HG03520 (cell line): Measurements from ENCODE around the gene NOP10.
A peak's percentile ranks its signal among the peaks of the same experiment; 100 is the strongest.
"Not testable (repeated sequence)": the region's sequence is repeated elsewhere in the genome, so short reads cannot be mapped to it uniquely, and the experiment has no call there.

Experiments
- ATAC-seq: cut with Tn5 transposase; IDR thresholded peaks from one replicate; pipeline ENCODE4 v1.9.1; 2021; ENCODE audit warnings: mild to moderate bottlenecking, moderate library complexity; ENCODE audit not compliant: unreplicated experiment

The NOP10 gene

DNA sequence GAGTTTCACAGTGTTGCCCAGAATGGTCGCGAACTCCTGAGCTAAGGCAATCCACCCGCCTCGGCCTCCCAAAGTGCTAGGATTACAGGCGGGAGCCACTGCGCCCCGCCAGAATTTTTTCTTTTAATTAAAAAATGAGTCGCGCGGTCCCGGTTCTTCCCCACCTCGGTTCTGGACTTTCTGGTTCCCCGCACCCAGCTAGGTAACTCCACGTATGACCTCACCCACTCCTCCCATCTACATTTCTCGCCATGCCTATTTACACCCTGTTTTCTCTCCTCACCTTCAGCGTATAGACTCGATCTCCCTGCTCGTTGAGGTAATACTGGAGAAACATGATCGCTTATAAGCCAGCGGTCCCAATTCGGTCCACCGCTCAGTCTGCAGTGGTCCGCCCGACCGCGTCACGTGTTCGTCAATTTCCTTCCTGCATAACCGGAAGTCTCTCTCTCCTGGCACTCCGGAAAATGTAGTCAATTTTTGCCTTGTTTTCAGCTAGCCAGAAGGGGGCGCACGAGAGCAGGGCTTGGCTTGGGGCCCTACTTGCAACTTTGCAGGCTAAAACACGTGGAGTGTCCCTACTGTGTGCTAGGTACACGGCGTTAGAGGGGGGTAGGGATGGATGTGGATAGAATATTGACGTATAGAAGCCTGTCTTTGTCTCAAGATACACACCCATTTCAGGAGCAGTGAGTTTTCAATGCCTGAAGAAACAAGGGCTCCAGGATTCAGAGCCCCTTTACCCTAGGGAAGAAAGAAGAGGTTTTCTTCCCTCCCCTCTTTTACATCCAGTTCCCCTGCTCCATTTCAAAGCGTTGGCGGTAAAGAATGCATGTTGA, at the start of gene NOP10, which contains the start of gene NUTM1:
NOP10 (minus strand) TSS at position 400 of the 839 bp plus-strand sequence; CDS start at position 337, 63 bp downstream.
NUTM1 (plus strand) TSS at position 579 of the 839 bp plus-strand sequence. CDS start 382 bp downstream, outside the sequence.
- peak; percentile 80 for ATAC-seq

DNA sequence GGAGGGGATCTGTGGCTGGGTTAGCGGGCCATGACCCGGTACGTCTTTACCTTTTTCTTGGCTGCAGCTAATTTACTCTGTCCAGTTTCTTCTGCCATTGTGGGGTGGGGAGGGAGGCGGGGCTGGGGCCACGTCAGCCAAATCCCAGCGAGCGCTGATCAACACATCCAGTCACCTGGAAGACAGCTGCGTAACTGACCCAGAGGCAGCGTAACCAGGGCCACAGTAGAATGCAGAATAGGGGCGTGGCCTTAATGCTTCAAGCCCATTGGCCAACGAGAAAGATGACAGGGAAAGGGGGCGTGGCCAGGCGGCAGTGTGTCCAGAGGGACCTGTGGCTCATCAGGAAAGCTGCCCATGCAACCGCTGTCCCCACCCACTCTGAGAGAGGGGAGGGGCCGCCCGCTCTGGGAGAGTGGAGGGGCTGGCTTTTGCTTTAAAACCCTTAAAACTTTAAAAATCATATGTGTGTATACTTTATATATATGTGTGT, 46.7 kb upstream of the NOP10 start:
- not testable (repeated sequence) for ATAC-seq

GRCh38 chr15:34381829-34382521, 39.0 kb upstream of the NOP10 start:
- ATAC-seq = not testable (repeated sequence)

DNA sequence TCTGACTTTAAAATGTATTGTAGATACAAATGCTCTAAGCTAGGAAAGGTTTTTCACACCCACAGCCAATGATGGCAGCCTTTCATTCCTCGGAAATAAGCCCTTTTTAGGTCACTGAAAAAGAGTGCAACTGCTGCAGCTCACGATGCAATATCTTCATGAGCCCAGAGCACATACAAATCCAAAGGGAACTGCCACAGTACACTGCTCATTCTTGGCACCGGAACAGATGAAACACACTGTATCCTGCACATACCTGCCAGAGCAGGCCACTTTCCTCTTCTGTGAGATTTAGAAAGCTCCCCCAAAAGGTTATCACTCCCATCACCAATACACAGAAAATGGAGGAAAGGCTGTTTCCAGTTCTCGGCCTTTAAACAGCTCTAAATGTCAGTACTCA, 37.6 kb upstream of the NOP10 start:
- not testable (repeated sequence) for ATAC-seq

DNA sequence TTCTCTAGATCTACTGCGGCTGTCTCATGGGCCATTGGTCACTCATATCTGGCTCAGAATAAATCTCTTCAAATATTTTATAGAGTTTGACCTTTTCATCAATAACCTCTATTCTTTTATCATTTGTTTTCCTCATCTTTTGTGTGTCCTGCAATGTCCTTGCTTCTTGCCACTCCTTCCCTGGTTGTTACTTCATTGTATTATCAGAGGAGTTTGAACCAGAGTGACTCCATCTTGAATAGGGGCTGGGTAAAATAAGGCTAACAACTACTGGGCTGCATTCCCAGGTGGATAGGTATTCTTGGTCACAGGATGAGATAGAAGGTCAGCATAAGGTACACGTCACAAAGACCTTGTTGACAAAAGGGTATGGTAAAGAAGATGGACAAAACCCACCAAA, 33.9 kb upstream of the NOP10 start:
- ATAC-seq = no peak

GRCh38 chr15:34375541-34375940, 32.6 kb upstream of the NOP10 start:
- not testable (repeated sequence) for ATAC-seq

DNA sequence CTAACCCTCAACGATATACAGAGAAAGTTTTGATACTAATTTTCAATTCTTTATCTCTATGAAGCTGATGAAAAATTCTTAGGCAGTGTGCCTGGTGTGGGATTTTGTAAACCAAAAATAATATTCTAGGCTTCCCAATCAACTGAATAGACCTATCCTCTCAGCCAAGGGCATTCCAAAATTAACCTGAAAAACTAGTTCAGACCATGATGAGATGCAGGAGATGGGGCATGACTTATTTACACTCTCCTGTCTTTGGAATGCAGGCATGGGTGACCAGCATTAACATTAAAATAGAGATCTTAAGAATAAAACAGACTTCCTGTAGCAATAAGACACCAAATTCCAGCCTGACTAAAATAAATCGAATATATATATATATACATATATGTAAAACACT, 31.9 kb upstream of the NOP10 start:
- ATAC-seq = no peak

DNA sequence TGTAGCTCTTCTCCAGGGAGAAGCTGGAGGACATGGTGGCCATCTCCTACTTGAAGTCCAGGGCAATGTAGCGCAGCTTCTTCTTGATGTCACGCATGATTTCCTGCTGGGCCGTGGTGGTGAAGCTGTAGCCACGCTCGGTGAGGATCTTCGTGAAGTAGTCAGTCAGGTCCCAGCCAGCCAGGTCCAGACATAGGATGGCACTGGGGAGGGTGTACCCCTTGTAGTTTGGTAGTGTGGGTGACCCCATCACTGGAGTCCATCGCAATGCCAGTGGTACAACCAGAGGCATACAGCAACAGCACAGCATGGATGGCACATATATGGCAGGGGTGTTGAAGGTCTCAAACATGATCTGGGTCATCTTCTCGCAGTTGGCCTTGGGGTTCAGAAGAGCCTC, 31.0 kb upstream of the NOP10 start:
- no peak for ATAC-seq

- ATAC-seq = no peak
These were observed 27.7 kb upstream of the NOP10 start for GRCh38 chr15:34370643-34371042.

DNA sequence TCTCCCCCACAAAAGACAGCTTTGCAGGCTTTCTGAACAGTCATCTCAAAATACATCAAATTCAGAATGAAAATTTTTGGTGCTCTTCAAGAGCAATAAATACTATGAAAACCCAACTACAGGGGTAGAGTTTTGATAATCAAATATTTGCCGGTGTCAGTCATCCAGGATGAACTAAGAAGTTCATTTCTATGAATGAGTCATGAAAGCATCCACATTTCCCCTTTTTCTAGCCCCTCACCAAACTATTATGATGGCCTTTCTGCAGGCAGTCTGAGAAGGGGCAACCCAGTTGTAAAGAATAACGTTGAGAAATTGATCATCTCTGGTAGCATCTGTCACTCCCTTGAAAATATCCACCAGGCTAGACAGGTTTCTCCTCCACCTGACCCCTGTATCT, 27.2 kb upstream of the NOP10 start:
- no peak for ATAC-seq

DNA sequence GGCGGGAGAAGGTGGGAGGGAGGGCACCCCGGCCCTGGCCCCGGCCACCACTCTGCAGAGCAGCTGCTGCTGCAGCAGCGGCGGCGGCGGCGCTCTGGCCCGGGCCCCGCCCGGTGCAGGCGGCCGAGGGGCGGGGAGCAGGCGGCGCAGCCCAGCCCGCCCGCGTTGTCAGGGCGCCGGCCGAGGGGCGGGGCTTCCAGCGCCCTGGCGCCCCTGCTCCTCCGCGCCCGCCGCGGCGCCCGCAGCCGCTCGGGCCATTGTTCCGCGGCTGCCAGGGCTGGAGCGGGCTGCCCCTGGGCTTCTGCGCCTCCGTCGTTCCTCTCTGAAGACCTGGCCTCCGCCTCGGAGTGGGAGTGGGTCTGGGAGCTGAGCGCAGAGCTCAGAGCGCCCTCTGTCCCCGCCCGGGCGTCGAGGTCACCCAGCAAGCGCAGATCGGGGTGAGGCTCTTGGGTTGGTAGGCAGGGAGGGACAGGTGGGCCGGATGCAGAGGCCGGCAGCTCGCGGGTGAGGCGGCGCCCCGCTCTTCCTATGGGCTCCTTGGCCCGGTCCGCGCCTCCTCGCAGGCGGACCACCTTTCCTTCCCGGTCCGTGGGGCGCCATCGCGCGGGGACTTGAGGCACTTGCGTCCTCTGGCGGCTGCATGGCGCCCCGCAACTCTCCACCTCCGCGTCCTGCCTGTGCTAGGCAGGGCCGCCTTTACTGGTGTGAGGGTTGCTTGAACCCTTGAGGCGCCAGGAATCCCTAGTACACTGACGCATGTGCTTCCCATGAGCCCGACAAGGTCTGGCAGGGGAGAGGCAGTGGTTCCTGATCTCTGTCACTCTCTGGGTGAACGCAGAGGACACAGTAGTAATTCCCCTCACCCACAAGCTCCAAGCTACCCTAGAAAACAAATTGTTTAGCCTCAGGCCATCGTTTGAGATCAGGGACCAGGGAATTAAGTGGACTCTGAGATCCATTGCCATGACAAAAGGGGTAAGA, 24.5 kb upstream of the NOP10 start, which contains the start of gene LPCAT4:
LPCAT4 (minus strand) TSS at position 96 of the 981 bp plus-strand sequence. CDS start 96 bp downstream, outside the sequence.
- ATAC-seq = peak; percentile 70

DNA sequence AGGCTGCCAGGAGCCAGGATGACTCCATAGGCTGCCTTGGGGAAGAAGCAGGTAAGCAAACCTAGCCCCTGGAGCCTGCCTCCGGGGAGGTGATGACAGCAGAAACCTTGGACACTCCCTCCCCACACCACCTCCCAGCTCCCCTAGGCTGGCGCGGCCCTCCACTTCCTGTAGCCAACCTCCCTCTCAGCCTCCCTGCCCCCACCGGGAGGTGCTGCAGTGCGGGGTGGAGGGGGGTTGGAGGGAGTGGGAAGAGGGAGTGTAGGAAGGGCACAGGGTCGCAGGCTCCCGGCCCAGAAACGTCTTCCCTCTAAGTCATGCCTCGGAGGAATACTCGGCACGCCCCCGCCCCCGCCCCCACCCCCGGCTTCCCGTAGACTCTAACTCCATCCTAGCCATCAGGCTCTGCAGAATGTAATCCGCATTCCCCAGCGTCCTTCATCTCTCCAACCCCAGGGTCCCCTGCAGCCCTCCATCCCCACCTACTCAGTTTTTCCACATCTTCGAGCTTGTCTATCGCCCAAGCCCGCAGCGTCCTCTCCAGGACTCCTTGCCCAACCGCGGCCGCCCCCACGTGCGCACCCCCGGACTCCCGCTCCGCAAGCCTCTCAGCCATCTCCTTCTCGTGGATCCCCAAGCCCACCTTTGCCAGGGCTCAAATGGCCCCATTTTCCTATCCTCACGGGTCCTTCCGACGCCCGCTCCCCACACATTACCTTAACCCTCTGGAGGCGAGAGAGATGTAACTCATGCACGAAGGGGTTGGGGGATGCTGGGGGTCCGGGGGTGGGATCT, 23.5 kb upstream of the NOP10 start:
- ATAC-seq = no peak

GRCh38 chr15:34365836-34366235, 22.9 kb upstream of the NOP10 start:
- ATAC-seq = no peak

DNA sequence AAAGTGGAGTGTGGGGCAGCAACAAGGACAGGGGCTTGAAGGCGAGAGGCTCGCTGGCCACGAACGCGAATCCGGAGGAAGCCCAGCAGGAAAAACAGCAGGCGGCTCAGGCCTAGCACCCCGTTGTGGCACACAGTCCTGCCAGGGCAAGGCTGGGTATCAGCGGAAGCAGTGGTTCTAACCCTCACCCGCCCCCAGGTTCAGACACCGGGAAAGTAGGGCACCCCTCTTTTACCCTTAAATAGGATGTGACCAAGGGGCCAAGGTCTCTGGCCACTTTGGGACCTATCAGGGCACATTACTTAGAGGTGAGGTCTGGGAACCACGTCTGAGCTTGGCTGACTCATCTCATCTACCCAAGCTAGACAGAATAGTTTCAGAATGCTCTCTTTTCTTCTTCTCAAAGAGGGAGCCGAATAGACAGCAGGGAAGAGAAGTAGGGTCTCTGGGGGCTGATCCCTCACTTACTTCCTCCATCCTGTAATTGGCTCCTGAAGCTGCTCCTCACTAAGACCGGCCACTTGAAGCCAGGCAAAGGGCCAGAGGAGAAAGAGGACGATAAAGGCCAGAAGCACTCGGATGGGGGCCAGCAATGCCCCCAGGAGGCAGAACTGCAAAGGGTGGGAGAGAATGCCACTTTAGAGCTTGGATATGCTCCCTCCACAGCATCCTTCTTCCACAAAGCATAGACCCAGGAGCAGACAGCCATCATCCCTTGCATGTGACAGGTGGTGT, 22.3 kb upstream of the NOP10 start:
- ATAC-seq = no peak

- no peak for ATAC-seq
These were observed 21.1 kb upstream of the NOP10 start for GRCh38 chr15:34364041-34364440.

DNA sequence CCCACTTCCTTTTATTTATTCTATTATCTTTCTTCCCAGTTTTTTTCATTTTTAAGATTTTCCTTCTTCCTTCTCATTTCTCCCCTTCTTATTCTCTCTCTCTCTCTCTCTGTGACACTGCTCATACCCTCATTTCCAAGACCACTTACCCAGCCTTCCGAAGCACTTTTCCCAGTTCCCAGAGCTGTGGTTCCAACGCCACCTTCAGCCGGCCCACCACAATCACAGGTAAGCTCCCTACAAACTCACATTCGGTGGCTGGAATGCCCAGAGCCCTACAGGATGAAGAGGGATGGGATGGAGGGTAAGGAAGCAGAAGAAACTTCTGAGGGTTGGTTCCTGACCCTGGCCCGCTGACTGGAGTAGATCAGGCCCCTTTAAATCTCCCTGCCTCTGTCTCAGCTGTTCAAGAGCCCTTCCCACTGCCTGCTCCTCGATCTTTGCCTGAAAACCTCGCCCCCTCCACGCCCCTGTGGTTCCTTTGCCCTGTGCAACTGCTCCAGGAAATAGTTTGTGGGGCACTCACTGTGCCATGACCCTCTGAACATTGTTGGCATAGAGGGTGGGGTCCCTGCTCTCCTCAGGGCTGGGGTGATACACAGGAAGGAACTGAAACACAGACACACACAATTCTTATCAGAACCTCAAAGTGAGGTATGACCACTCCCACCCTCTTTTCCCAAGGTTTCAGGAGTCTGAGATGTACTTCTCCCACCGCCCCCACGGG, 19.3 kb upstream of the NOP10 start:
- ATAC-seq = no peak

DNA sequence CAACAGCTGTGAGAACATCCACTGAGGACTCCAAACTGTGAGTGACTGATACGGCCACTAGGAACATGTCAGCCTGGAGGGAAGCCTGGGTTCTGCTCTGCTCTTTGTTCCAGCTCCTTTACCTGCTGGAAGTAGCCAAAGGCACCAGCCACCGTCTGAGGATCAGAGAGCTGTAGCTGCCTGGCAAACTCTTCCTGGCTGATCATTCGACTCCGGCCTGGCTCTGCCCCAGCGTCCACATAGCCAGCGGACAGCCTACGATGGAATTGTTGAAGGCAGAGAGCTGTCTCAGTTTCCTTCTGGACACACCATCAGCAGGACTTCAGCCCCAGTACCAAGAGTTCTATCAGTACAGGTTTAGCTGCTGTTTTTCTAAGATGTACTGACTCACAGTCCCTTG, 18.3 kb upstream of the NOP10 start:
- ATAC-seq = no peak

- ATAC-seq = no peak
These were observed 17.4 kb upstream of the NOP10 start for GRCh38 chr15:34360298-34360697.
